GM18511 (cell line): ENCODE results near the gene PCGF2.

Source experiments
- ATAC-seq: cut with Tn5 transposase; IDR thresholded peaks from one replicate; pipeline ENCODE4 v1.9.1; 2021; ENCODE audit warnings: mild to moderate bottlenecking, moderate library complexity; ENCODE audit not compliant: unreplicated experiment

PCGF2 gene

GRCh38 chr17:38719943-38720641 is 28.0 kb downstream of the PCGF2 start:
- ATAC-seq = no peak

- no peak for ATAC-seq
Observed at GRCh38 chr17:38719289-38719942, 28.7 kb downstream of the PCGF2 start.

GRCh38 chr17:38717139-38717745 is 30.9 kb downstream of the PCGF2 start:
- no peak for ATAC-seq

- no peak for ATAC-seq
Observed at GRCh38 chr17:38716368-38717005, 31.6 kb downstream of the PCGF2 start.

GRCh38 chr17:38715216-38715943 is 32.8 kb downstream of the PCGF2 start:
- no peak for ATAC-seq

- ATAC-seq = no peak
Observed at GRCh38 chr17:38713456-38714075, 34.6 kb downstream of the PCGF2 start.

GRCh38 chr17:38712593-38712992 is 35.5 kb downstream of the PCGF2 start:
- no peak for ATAC-seq

- no peak for ATAC-seq
Observed at GRCh38 chr17:38711792-38712571, 36.2 kb downstream of the PCGF2 start.

GRCh38 chr17:38710985-38711384 is 37.2 kb downstream of the PCGF2 start:
- ATAC-seq = no peak

- ATAC-seq = no peak
Observed at GRCh38 chr17:38710604-38710962, 37.6 kb downstream of the PCGF2 start.

- no peak for ATAC-seq
Observed at GRCh38 chr17:38709864-38710603, 38.1 kb downstream of the PCGF2 start.

- no peak for ATAC-seq
Observed at GRCh38 chr17:38709104-38709820, 38.9 kb downstream of the PCGF2 start.

- no peak for ATAC-seq
Observed at GRCh38 chr17:38707678-38708351, 40.3 kb downstream of the PCGF2 start.

- no peak for ATAC-seq
Observed at GRCh38 chr17:38706505-38707216, 41.5 kb downstream of the PCGF2 start.

GRCh38 chr17:38705803-38706504 is 42.2 kb downstream of the PCGF2 start:
- ATAC-seq = no peak

GRCh38 chr17:38705523-38705802 is 42.7 kb downstream of the PCGF2 start:
- ATAC-seq = no peak
